Measurements from ENCODE around the gene TNRC6C. TPM values are rescaled to one million over a fixed set of nuclear protein-coding genes. Genes with fewer than 3 reads are reported as not detected.

Gene TNRC6C
- total RNA-seq, 2 experiments from 2014 or later, result 50.7 to 57.3 TPM

GRCh38 chr17:77928519-77929179 is 29.9 kb upstream of the TNRC6C start:
- Mint-ChIP-seq H3K27me3 (no peaks in the 10 kb centered on the region), H3K27ac (no peak overlapping the region), H3K4me1 (ENCODE audit: low read depth) (peaks cover 42% of the 10 kb centered on the region), H3K9me3 (no peaks in the 10 kb centered on the region), H3K4me3 (peak overlapping the region; percentile 2), H3K36me3 (ENCODE audit: low read depth) (no peaks in the 10 kb centered on the region)
- intact Hi-C loops (cut with DNase I, micrococcal nuclease), result loop anchor here in 1 of 2 experiments (10.0 kb wide), 1 partner anchor 384 kb away; no protein-coding TSS in a partner anchor
- Histone ChIP-seq H3K4me3 (ENCODE audit: low read length) (no peak overlapping the region), H3K4me1 (ENCODE audit: insufficient read depth, low read length) (peaks cover 21% of the 10 kb centered on the region), H3K9me3 (ENCODE audit: control insufficient read depth in 1 of 2, insufficient read depth in 1 of 2, low read length in 2 of 2) (no peaks in the 10 kb centered on the region), H3K27ac (ENCODE audit: low read depth in 1 of 2, low read length in 2 of 2) (no peak overlapping the region), H3K27me3 (ENCODE audit: control insufficient read depth in 1 of 2, insufficient read depth in 2 of 2, low read length in 2 of 2) (no peaks in the 10 kb centered on the region), H3K36me3 (ENCODE audit: insufficient read depth, low read length) (no peaks in the 10 kb centered on the region)
- ChIA-PET POLR2A (interaction anchor here (1.2 to 4.3 kb wide), 3 partner anchors 29 to 41 kb away, joined by 4 to 29 read pairs (median 6); partner anchors contain the start of gene TNRC6C), CTCF (interaction anchor here (1.5 kb wide), 1 partner anchor 91 kb away, joined by 3 read pairs; no protein-coding TSS in a partner anchor)
- ATAC-seq (ENCODE audit: poor library complexity) (no peak), DNase-seq (no peak)
- no peak for TF ChIP-seq CTCF (IDR thresholded peaks at IDR 0.05)

DNA sequence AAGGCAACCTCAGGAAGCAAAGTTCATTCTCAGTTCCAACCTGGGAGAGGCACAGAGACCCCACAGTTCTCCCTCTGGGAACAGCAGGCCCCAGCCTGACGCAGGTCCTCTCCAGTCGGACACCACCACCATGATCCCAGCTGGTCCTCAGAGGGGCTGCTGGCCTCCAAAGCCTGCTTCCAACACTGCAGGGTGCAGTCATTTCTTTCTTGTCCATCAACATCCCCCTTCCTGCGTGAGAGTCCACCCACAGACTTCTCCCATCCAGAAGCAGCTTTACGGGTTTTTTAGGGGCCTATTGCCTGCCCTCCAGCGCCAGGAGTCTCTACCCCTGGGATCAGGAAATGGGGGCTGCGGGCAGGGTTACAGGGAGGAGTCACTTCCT is 29.3 kb upstream of the TNRC6C start:
- ChIA-PET CTCF (no interaction called here), POLR2A (interaction anchor here (1.2 to 4.3 kb wide), 3 partner anchors 28 to 41 kb away, joined by 4 to 29 read pairs (median 6); partner anchors contain the start of gene TNRC6C)
- intact Hi-C loops (cut with DNase I, micrococcal nuclease), result loop anchor here in 1 of 2 experiments (10.0 kb wide), 1 partner anchor 384 kb away; no protein-coding TSS in a partner anchor
- H3K9me3 Mint-ChIP-seq, result no peaks in the 10 kb centered on the region
- H3K4me1 Mint-ChIP-seq (ENCODE audit: low read depth), result peaks cover 47% of the 10 kb centered on the region
- Histone ChIP-seq H3K9me3 (ENCODE audit: control insufficient read depth in 1 of 2, insufficient read depth in 1 of 2, low read length in 2 of 2) (no peaks in the 10 kb centered on the region), H3K36me3 (ENCODE audit: insufficient read depth, low read length) (no peaks in the 10 kb centered on the region), H3K27me3 (ENCODE audit: control insufficient read depth in 1 of 2, insufficient read depth in 2 of 2, low read length in 2 of 2) (no peaks in the 10 kb centered on the region), H3K27ac (ENCODE audit: low read depth in 1 of 2, low read length in 2 of 2) (no peak overlapping the region), H3K4me3 (ENCODE audit: low read length) (no peak overlapping the region), H3K4me1 (ENCODE audit: insufficient read depth, low read length) (peaks cover 21% of the 10 kb centered on the region)
- H3K36me3 Mint-ChIP-seq (ENCODE audit: low read depth), result no peaks in the 10 kb centered on the region
- H3K4me3 Mint-ChIP-seq, result peak overlapping the region; percentile 2
- H3K27me3 Mint-ChIP-seq, result no peaks in the 10 kb centered on the region
- no peak for TF ChIP-seq CTCF (IDR thresholded peaks at IDR 0.05)
- DNase-seq, result peak in 1 of 14 experiments; percentile 15
- ATAC-seq (ENCODE audit: poor library complexity), result no peak
- no peak overlapping the region for H3K27ac Mint-ChIP-seq

DNA sequence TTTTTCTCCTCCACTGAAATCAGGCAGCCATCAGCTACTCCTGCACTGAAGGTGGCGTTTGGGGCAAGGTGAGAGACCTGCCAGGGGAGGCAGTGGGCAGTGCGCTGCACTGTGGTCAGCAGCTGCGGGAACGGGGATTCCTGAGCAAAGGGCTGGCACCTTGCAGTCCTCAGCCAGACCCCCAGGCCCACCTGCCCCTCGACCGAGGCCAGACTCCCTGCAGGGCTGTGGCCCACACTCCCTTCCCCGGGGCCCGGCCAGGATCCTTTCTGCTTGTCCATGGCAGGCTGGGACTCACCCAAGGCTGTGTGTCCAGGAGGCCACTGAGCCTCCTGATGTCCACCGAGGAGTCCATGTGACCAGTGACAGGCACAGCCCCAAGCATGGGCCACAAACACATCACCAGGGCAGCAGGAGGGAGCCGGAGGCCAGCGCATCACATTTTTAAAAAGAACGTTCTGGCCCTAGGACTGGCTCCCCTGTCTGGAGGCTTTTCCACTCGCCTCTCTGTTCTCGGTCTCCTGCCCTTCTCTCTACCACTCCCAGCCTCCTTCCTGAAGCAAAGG is 28.5 kb upstream of the TNRC6C start:
- Histone ChIP-seq H3K4me3 (ENCODE audit: low read length) (no peak overlapping the region), H3K27me3 (ENCODE audit: control insufficient read depth in 1 of 2, insufficient read depth in 2 of 2, low read length in 2 of 2) (no peaks in the 10 kb centered on the region), H3K4me1 (ENCODE audit: insufficient read depth, low read length) (peaks cover 22% of the 10 kb centered on the region), H3K9me3 (ENCODE audit: control insufficient read depth in 1 of 2, insufficient read depth in 1 of 2, low read length in 2 of 2) (no peaks in the 10 kb centered on the region), H3K27ac (ENCODE audit: low read depth in 1 of 2, low read length in 2 of 2) (no peak overlapping the region), H3K36me3 (ENCODE audit: insufficient read depth, low read length) (no peaks in the 10 kb centered on the region)
- POLR2A ChIA-PET, result interaction anchor here (4.3 kb wide), 1 partner anchor 27 kb away, joined by 29 read pairs; the partner anchor contains the start of gene TNRC6C
- Mint-ChIP-seq H3K9me3 (no peaks in the 10 kb centered on the region), H3K27me3 (no peaks in the 10 kb centered on the region), H3K4me1 (ENCODE audit: low read depth) (peaks cover 55% of the 10 kb centered on the region), H3K4me3 (no peak overlapping the region), H3K36me3 (ENCODE audit: low read depth) (no peaks in the 10 kb centered on the region), H3K27ac (no peak overlapping the region)
- CTCF ChIA-PET, result no interaction called here
- intact Hi-C loops (cut with DNase I, micrococcal nuclease), result loop anchor here in 1 of 2 experiments (10.0 kb wide), 1 partner anchor 385 kb away; no protein-coding TSS in a partner anchor
- TF ChIP-seq CTCF (IDR thresholded peaks at IDR 0.05), result no peak
- no peak for DNase-seq
- no peak for ATAC-seq (ENCODE audit: poor library complexity)

Data from CD4-positive, alpha-beta T cell (primary cell).